K562 (cell line): ENCODE results near the gene EEFSEC. TPM values are rescaled to one million over a fixed set of nuclear protein-coding genes. Genes with fewer than 3 reads are reported as not detected.

Experiments
- ATAC-seq: fragments of 200-7000 bp; cut with Tn5 transposase; 3 replicates; pipeline ENCODE4 v1.9.1; 2020; ENCODE audit warnings: moderate library complexity
- BruUV-seq: library from RNA; stranded (reverse); fragments of 400-500 nt; replicated peaks from 2 replicates; lab custom pipeline; 2021; lab: Mats Ljungman, UMichigan
- CTCF ChIA-PET: fragments of 300-600 bp; formaldehyde crosslinking; extraction: SDS; loops from one replicate; lab custom pipeline; 2021; ENCODE audit warnings: low intra/inter-chr PET ratio; lab: Yijun Ruan, JAX
- POLR2A ChIA-PET: fragments of 300-600, 350-650 bp; sonication (Branson Sonifier 250); formaldehyde crosslinking; extraction: SDS; loops from one replicate; lab custom pipeline; 2021; ENCODE audit warnings: antibody characterized with exemption, inconsistent platforms; lab: Yijun Ruan, JAX
- DNase-seq, 4 experiments: peaks; one replicate each; pipeline versions ENCODE4 v3.0.0 to v3.0.0-alpha.2; 2011 to 2018; ENCODE audit warnings: low spot score in 3 of 4, mixed read lengths in 3 of 4; ENCODE audit errors: extremely low read depth in 1 of 4
- FAIRE-seq: peaks from 2 replicates; lab custom pipeline; 2011; peaks lifted over from hg19 to GRCh38; lab: Jason Lieb, UNC
- H2AFZ ChIP-seq: 2 replicates; pipeline ENCODE4 v1.6.0; 2011; ENCODE audit warnings: low read depth, low read length, control low read depth, inconsistent platforms
- H3K27ac ChIP-seq: fragments of 200-600 bp; 3 replicates; pipeline ENCODE4 v1.8.0; 2011; ENCODE audit warnings: low read depth, mild to moderate bottlenecking, control low read depth, inconsistent platforms, low read length, moderate library complexity, mixed read lengths; ENCODE audit errors: extremely low read depth
- H3K27me3 ChIP-seq, 2 experiments: fragments of 300-600 bp in 1 of 2; 2 replicates in 1 of 2; 3 replicates in 1 of 2; pipeline versions ENCODE4 v1.6.0 to v1.8.0; 2011; ENCODE audit warnings: inconsistent platforms in 2 of 2, low read length in 2 of 2, mild to moderate bottlenecking in 1 of 2, mixed read lengths in 1 of 2, moderate library complexity in 1 of 2; ENCODE audit not compliant: control insufficient read depth in 2 of 2, insufficient read depth in 2 of 2
- H3K36me3 ChIP-seq: fragments of 300-600 bp; 3 replicates; pipeline ENCODE4 v1.8.0; 2011; ENCODE audit warnings: mild to moderate bottlenecking, low read length, inconsistent platforms; ENCODE audit not compliant: control insufficient read depth, insufficient read depth
- H3K4me1 ChIP-seq, 2 experiments: fragments of 200-600 bp in 1 of 2; replicated peaks in 1 of 2; 2 replicates in 1 of 2; 3 replicates in 1 of 2; pipeline versions ENCODE4 v1.5.1 to v1.8.0; 2011; ENCODE audit warnings: inconsistent platforms in 2 of 2, low read length in 2 of 2, mild to moderate bottlenecking in 1 of 2, mixed read lengths in 1 of 2, moderate library complexity in 1 of 2; ENCODE audit not compliant: control insufficient read depth in 2 of 2, insufficient read depth in 2 of 2
- H3K4me2 ChIP-seq: 2 replicates; pipeline ENCODE4 v1.6.1; 2011; ENCODE audit warnings: low read length, control low read depth, inconsistent platforms, mixed read lengths; ENCODE audit not compliant: insufficient read depth
- H3K4me3 ChIP-seq: fragments of 200-600 bp; sonication (generic), shearing (Covaris generic); 2 replicates; pipeline ENCODE4 v1.5.1; 2016; ENCODE audit warnings: control low read depth, inconsistent platforms
- H3K79me2 ChIP-seq: fragments of 200-600 bp; 3 replicates; pipeline ENCODE4 v1.8.0; 2011; ENCODE audit warnings: low read length, inconsistent platforms; ENCODE audit not compliant: control insufficient read depth, insufficient read depth
- H3K9ac ChIP-seq, 2 experiments: 2 replicates each; pipeline versions ENCODE4 v1.6.0 to v1.6.1; 2011; ENCODE audit warnings: low read depth in 2 of 2, low read length in 2 of 2, control low read depth in 1 of 2, inconsistent platforms in 1 of 2, mild to moderate bottlenecking in 1 of 2, mixed read lengths in 1 of 2; ENCODE audit not compliant: insufficient read depth in 1 of 2
- H3K9me1 ChIP-seq: one replicate; pipeline ENCODE4 v1.6.0; 2011; ENCODE audit warnings: inconsistent platforms, mild to moderate bottlenecking, low read length, moderate library complexity; ENCODE audit not compliant: control insufficient read depth, insufficient read depth
- H3K9me3 ChIP-seq: replicated peaks from 2 replicates; pipeline ENCODE4 v1.5.1; 2011; ENCODE audit warnings: low read depth, low read length, inconsistent platforms; ENCODE audit not compliant: control insufficient read depth, insufficient read depth
- H4K20me1 ChIP-seq: replicated peaks from 2 replicates; pipeline ENCODE4 v1.6.1; 2011; ENCODE audit warnings: low read length, inconsistent platforms, mixed read lengths; ENCODE audit not compliant: control insufficient read depth, insufficient read depth
- BMI1 ChIP-seq: fragments of 150-350 bp; IDR thresholded peaks from 2 replicates; pipeline ENCODE4 v1.6.1; 2014; ENCODE audit warnings: low read length
- DNMT1 ChIP-seq: fragments of 450-650 bp; IDR thresholded peaks from 2 replicates; pipeline ENCODE4 v1.6.1; 2016; ENCODE audit warnings: antibody characterized with exemption, mild to moderate bottlenecking
- TAF9B ChIP-seq: fragments of 450-650 bp; IDR thresholded peaks from 2 replicates; pipeline ENCODE4 v1.6.1; 2018; ENCODE audit warnings: mild to moderate bottlenecking; ENCODE audit not compliant: partially characterized antibody
- ZNF134 ChIP-seq: fragments of 250-450 bp; sonication (Bioruptor Pico); conservative IDR thresholded peaks from 2 replicates; pipeline ENCODE4 v1.4.0; 2020
- WGBS: fragments of 100-300 bp; shearing (Covaris generic); methylation state at CpG from one replicate; pipeline ENCODE4 v1.1.6; 2016; ENCODE audit warnings: low coverage, mixed read lengths; ENCODE audit not compliant: insufficient coverage; ENCODE audit errors: missing lambda C conversion rate; 5-methylcytosine and 5-hydroxymethylcytosine counted together
- in situ Hi-C: fragments of 300-500 bp; cut with MboI; formaldehyde crosslinking; loops from 4 replicates; pipeline ENCODE4 v1.15.0; 2018; ENCODE audit warnings: inconsistent platforms, mixed read lengths
- intact Hi-C: fragments of 100-400 bp; cut with micrococcal nuclease; formaldehyde crosslinking; loops from 2 replicates; pipeline ENCODE4 v1.14.2; 2022
- polyA plus RNA-seq, 8 experiments: library from polyadenylated mRNA; depleted of rRNA in 4 of 8; stranded (reverse) in 5 of 8; unstranded in 3 of 8; fragments of >200 nt; fragmentation: Nextera tagmentation in 2 of 8; fragmentation: Illumina TruSeq in 1 of 8; extraction: Ambion mirVana in 2 of 8; extraction: Trizol in 1 of 8; gene quantifications; 2 replicates each; pipeline versions ENCODE4 v1.2.1 to v1.2.3, GENCODE V29; 2011 to 2014; ENCODE audit warnings: inconsistent platforms in 1 of 8, missing spikeins in 1 of 8
- total RNA-seq, 7 experiments: library from RNA; depleted of rRNA in 6 of 7; stranded (reverse); fragments of >200 nt in 6 of 7; fragmentation: Illumina TruSeq in 2 of 7; extraction: Trizol in 2 of 7; gene quantifications; 2 replicates each; pipeline versions ENCODE4 v1.2.1 to v1.2.3, GENCODE V29; 2011 to 2021; ENCODE audit warnings: low replicate concordance in 1 of 7
- TF ChIP-seq, protein P1 (sequence below): sonication (generic); formaldehyde crosslinking; IDR thresholded peaks from 2 replicates; pipeline ENCODE4 v1.8.0; 2022; ENCODE audit warnings: mild to moderate bottlenecking, missing genetic modification reagents
- TF ChIP-seq, protein P2 (sequence below): sonication (generic); formaldehyde crosslinking; IDR thresholded peaks from 2 replicates; pipeline ENCODE4 v1.8.1; 2023; ENCODE audit warnings: mild to moderate bottlenecking, missing genetic modification reagents

The EEFSEC gene
- total and polyA plus RNA-seq, 9 of the 15 experiments (the other 6 are each of a cell fraction or from before 2014, with no cell fraction given): 0.35 to 11.8 (median 7.7) TPM

DNA sequence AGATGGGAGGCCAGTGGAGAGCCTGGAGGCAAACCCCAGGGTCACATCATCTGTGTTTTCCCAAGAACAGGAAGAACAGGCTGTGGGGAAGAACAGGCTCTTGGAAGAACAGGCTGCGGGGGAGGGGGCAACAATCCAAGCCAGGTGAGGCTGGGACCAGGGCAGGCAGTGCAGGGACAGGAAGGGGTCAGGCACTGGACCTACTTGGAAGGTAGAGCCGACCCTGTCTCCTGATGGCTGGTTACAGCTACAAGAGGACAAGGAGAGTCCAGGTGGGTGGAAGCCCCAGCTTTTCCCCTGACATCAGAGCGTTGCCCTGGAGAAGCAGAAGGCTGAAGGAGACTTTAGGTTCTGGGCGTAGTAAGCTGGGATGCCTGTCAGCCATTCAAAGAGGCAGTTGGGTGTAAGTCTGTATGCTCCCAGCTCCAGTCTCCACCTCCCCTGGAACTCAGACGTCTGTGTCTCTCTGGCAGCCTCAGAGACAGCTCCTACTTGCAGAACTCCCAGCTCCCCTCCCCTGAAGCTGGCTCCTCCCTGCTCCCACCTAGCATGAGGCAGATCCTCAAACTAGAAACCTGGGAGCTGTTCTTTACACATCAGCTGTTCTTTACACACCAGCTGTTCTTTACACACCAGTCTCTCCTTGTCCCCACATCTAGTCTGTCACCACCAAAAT is 182.5 kb downstream of the EEFSEC start:
- no TSS peak for BruUV-seq
- DNase-seq: no peak
- no peak for ATAC-seq
- Histone ChIP-seq H3K27ac (no peak overlapping the region), H3K36me3 (no peaks in the 10 kb centered on the region), H3K9me1 (peaks cover 2% of the 10 kb centered on the region), H3K27me3 (no peaks in the 10 kb centered on the region), H3K9me3 (no peaks in the 10 kb centered on the region), H3K4me1 (peaks cover 10 to 19% of the 10 kb centered on the region in 2 experiments), H3K9ac (no peak overlapping the region), H3K4me3 (no peak overlapping the region), H3K79me2 (no peaks in the 10 kb centered on the region), H4K20me1 (no peaks in the 10 kb centered on the region), H3K4me2 (no peak overlapping the region), H2AFZ (no peak overlapping the region)
- in situ Hi-C loops (no loop called here), intact Hi-C loops (no loop called here)
- 64% methylated on average over 5 of the region's 5 CpGs for WGBS
- POLR2A ChIA-PET: no interaction called here
- CTCF ChIA-PET: no interaction called here
- TF ChIP-seq, protein P1, sequence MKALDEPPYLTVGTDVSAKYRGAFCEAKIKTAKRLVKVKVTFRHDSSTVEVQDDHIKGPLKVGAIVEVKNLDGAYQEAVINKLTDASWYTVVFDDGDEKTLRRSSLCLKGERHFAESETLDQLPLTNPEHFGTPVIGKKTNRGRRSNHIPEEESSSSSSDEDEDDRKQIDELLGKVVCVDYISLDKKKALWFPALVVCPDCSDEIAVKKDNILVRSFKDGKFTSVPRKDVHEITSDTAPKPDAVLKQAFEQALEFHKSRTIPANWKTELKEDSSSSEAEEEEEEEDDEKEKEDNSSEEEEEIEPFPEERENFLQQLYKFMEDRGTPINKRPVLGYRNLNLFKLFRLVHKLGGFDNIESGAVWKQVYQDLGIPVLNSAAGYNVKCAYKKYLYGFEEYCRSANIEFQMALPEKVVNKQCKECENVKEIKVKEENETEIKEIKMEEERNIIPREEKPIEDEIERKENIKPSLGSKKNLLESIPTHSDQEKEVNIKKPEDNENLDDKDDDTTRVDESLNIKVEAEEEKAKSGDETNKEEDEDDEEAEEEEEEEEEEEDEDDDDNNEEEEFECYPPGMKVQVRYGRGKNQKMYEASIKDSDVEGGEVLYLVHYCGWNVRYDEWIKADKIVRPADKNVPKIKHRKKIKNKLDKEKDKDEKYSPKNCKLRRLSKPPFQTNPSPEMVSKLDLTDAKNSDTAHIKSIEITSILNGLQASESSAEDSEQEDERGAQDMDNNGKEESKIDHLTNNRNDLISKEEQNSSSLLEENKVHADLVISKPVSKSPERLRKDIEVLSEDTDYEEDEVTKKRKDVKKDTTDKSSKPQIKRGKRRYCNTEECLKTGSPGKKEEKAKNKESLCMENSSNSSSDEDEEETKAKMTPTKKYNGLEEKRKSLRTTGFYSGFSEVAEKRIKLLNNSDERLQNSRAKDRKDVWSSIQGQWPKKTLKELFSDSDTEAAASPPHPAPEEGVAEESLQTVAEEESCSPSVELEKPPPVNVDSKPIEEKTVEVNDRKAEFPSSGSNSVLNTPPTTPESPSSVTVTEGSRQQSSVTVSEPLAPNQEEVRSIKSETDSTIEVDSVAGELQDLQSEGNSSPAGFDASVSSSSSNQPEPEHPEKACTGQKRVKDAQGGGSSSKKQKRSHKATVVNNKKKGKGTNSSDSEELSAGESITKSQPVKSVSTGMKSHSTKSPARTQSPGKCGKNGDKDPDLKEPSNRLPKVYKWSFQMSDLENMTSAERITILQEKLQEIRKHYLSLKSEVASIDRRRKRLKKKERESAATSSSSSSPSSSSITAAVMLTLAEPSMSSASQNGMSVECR (CRISPR knock-in tag): no peak
- TF ChIP-seq TAF9B (no peak), ZNF134 (CRISPR knock-in tag) (no peak), BMI1 (no peak), DNMT1 (no peak)
- TF ChIP-seq, protein P2, sequence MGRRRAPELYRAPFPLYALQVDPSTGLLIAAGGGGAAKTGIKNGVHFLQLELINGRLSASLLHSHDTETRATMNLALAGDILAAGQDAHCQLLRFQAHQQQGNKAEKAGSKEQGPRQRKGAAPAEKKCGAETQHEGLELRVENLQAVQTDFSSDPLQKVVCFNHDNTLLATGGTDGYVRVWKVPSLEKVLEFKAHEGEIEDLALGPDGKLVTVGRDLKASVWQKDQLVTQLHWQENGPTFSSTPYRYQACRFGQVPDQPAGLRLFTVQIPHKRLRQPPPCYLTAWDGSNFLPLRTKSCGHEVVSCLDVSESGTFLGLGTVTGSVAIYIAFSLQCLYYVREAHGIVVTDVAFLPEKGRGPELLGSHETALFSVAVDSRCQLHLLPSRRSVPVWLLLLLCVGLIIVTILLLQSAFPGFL (CRISPR knock-in tag): no peak
- no peak for FAIRE-seq
